Kidney (tissue), 14 donors: Measurements from ENCODE around the gene SEC24D. TPM values are rescaled to one million over a fixed set of nuclear protein-coding genes. Genes with fewer than 3 reads are reported as not detected.
A peak's percentile ranks its signal among the peaks of the same experiment; 100 is the strongest.

Source experiments
- DNase-seq, 5 donors: peaks; one replicate each; pipeline ENCODE4 v3.0.0-alpha.2; 2013 to 2020
- FAIRE-seq: peaks from 2 replicates; lab custom pipeline; 2012; peaks lifted over from hg19 to GRCh38; lab: Jason Lieb, UNC
- H3K27ac ChIP-seq, 2 donors: one replicate each; pipeline ENCODE4 v1.7.0; 2013; ENCODE audit warnings: low read depth in 2 of 2, low read length in 2 of 2, inconsistent platforms in 1 of 2
- H3K27me3 ChIP-seq: one replicate; pipeline ENCODE4 v1.7.1; 2013; ENCODE audit warnings: low read length, inconsistent platforms; ENCODE audit not compliant: control insufficient read depth, insufficient read depth
- H3K36me3 ChIP-seq, 3 donors: one replicate each; pipeline versions ENCODE4 v1.7.0 to v1.7.1; 2013; ENCODE audit warnings: low read length in 3 of 3, control low read depth in 1 of 3, inconsistent platforms in 1 of 3; ENCODE audit not compliant: insufficient read depth in 3 of 3, control insufficient read depth in 2 of 3
- H3K4me1 ChIP-seq, 3 donors: one replicate each; pipeline versions ENCODE4 v1.7.0 to v1.7.1; 2013; ENCODE audit warnings: low read length in 3 of 3, inconsistent platforms in 1 of 3, low read depth in 1 of 3; ENCODE audit not compliant: control insufficient read depth in 2 of 3, insufficient read depth in 2 of 3
- H3K4me3 ChIP-seq, 3 donors: one replicate each; pipeline versions ENCODE4 v1.7.0 to v1.8.1; 2013; ENCODE audit warnings: low read length in 3 of 3, control low read depth in 1 of 3, inconsistent platforms in 1 of 3
- H3K9ac ChIP-seq, 3 donors: one replicate each; pipeline versions ENCODE4 v1.7.0 to v1.7.1; 2013; ENCODE audit warnings: low read length in 3 of 3, control low read depth in 1 of 3, inconsistent platforms in 1 of 3
- H3K9me3 ChIP-seq, 3 donors: one replicate each; pipeline versions ENCODE4 v1.7.0 to v1.7.1; 2013; ENCODE audit warnings: low read length in 3 of 3, control low read depth in 1 of 3, inconsistent platforms in 1 of 3; ENCODE audit not compliant: control insufficient read depth in 2 of 3, insufficient read depth in 1 of 3
- CTCF ChIP-seq: IDR thresholded peaks from 3 replicates; pipeline ENCODE4 v1.5.1; 2012; ENCODE audit warnings: mild to moderate bottlenecking, moderate library complexity, borderline replicate concordance; ENCODE audit not compliant: insufficient read depth; ENCODE audit errors: extremely low read depth
- intact Hi-C: fragments of 100-400 bp; cut with DNase I; formaldehyde crosslinking; loops from one replicate; pipeline ENCODE4 v1.11.1; 2022
- polyA plus RNA-seq: library from polyadenylated mRNA; stranded (reverse); fragments of 350-450 nt; fragmentation: Illumina TruSeq; extraction: RNeasy Lipid Tissue Mini Kit (QIAGEN cat#74804); gene quantifications from one replicate; pipeline ENCODE4 v1.2.3, GENCODE V29; 2014; ENCODE audit warnings: low read depth, low replicate concordance; ENCODE audit not compliant: insufficient read depth
- total RNA-seq: library from RNA; stranded (reverse); fragmentation: NEBNext Ultra II Directional; extraction: Animal tissue kit (Norgen Biotek cat#: 25700); gene quantifications from one replicate; pipeline ENCODE4 v1.2.1, GENCODE V29; 2021
- donor health status: control.
- donor health status: control.
- donor health status: control.
- donor health status: control.
- donor health status: control.
- donor health status: DM: yes; HTN: yes; CAD: no.
- donor health status: Normal renal cell carcinoma (clear cell type).

Gene SEC24D
- total and polyA plus RNA-seq, 2 donors from 2014 or later = 5.9 to 45.4 TPM

- no peaks in the 10 kb centered on the region for H3K27me3 ChIP-seq
- TF ChIP-seq CTCF = peak; percentile 70
- peak; percentile 94 for FAIRE-seq
- H3K36me3 ChIP-seq = peaks cover 0 to under 1% (median 0%) of the 10 kb centered on the region in 3 donors
- no peak overlapping the region for H3K27ac ChIP-seq
- intact Hi-C loops = loop anchor here (10.0 kb wide), 1 partner anchor 113 kb away; the partner anchor contains the start of gene SYNPO2
- no peak overlapping the region for H3K9ac ChIP-seq
- DNase-seq = peak in 2 of 5 donors; percentile 67 to 72
- H3K4me3 ChIP-seq = no peak overlapping the region
- no peaks in the 10 kb centered on the region for H3K9me3 ChIP-seq
- no peaks in the 10 kb centered on the region for H3K4me1 ChIP-seq
Measured at GRCh38 chr4:118772081-118772766, 63.7 kb downstream of the SEC24D start.

GRCh38 chr4:118770741-118771187, 65.2 kb downstream of the SEC24D start:
- intact Hi-C loops = loop anchor here (10.0 kb wide), 1 partner anchor 114 kb away; the partner anchor contains the start of gene SYNPO2
- Histone ChIP-seq H3K9me3 (no peaks in the 10 kb centered on the region), H3K4me1 (no peaks in the 10 kb centered on the region), H3K27ac (no peak overlapping the region), H3K27me3 (no peaks in the 10 kb centered on the region), H3K9ac (no peak overlapping the region), H3K4me3 (no peak overlapping the region), H3K36me3 (peaks cover 3 to 13% (median 4%) of the 10 kb centered on the region in 3 donors)
- DNase-seq (no peak), FAIRE-seq (no peak)
- no peak for TF ChIP-seq CTCF

- no peak for FAIRE-seq
- peaks cover 3 to 13% (median 10%) of the 10 kb centered on the region in 3 donors for H3K36me3 ChIP-seq
Measured at GRCh38 chr4:118769161-118769560, 66.8 kb downstream of the SEC24D start.

More at GRCh38 chr4:118769161-118769560, 66.8 kb downstream of the SEC24D start:
- no peak overlapping the region for H3K27ac ChIP-seq
- no peaks in the 10 kb centered on the region for H3K4me1 ChIP-seq
- no peak for DNase-seq
- no peaks in the 10 kb centered on the region for H3K27me3 ChIP-seq
- H3K9me3 ChIP-seq = no peaks in the 10 kb centered on the region
- TF ChIP-seq CTCF = no peak
- H3K4me3 ChIP-seq = no peak overlapping the region
- H3K9ac ChIP-seq = no peak overlapping the region
- intact Hi-C loops = no loop called here
